GM20431 (cell line): ENCODE results near the gene LMOD3.

ENCODE experiments used
- in situ Hi-C: fragments of 300-500 bp; cut with MseI, MboI; formaldehyde crosslinking; loops from one replicate; pipeline ENCODE4 v1.15.0; 2020; ENCODE audit warnings: low sequenced_read_pairs; ENCODE audit not compliant: unreplicated experiment

The LMOD3 gene

DNA sequence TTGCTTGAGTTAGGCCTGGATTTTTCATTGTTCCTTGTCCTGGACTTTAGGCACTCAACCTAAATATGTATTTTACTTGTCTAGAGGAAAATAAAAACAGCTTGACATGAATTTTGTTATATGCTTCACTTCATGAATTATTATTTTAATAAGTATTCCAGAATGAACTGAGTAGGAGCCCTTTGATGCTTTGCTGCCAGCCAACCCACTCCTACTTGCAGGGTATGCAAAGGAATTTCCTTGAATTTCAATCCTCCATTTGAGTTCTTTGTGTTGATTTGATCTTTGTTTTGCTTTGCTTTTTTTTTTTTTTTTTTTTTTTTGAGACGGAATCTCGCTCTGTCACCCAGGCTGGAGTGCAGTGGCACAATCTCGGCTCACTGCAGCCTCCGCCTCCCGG is 26.1 kb downstream of the LMOD3 start:
- in situ Hi-C loops: no loop called here

DNA sequence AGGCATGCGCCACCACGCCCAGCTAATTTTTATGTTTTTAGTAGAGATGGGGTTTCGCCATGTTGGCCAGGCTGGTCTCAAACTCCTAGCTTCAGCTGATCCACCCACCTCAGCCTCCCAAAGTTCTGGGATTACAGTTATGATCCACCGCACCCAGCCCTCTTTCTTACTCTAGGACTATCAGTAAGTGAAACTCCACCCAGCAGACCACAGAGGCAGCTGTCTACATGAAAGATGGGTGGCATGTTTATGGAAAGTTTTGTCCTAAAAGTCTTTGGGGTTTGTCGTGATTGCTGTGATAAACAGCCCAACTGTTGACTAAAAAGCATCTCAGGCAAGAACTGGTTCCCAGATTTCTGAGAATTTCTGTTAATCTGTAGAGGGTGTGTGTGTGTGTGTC is 26.8 kb downstream of the LMOD3 start:
- in situ Hi-C loops: no loop called here

GRCh38 chr3:69094467-69095205 is 27.8 kb downstream of the LMOD3 start:
- in situ Hi-C loops: no loop called here

- in situ Hi-C loops: no loop called here
Observed at GRCh38 chr3:69092030-69092516, 30.3 kb downstream of the LMOD3 start.

GRCh38 chr3:69091389-69092029 is 30.9 kb downstream of the LMOD3 start:
- in situ Hi-C loops: no loop called here

DNA sequence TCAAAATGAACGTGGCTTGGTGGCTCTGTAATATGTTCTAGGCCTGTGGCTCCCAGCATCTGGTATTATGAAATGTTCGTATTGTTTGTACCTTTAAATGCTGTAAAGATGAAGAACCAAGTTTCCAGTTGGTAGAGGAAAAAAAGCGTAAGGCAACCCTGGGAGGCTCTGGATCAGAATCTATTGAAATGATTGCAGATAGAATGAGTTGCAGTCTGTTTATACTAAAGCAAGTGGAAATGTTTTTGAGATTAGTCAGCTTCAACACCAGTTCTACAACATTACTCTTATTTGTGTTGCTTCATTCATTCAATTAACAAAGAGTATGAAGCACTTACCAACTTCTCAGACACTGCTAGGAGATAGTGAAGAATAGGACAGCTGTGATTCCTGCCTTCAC is 32.4 kb downstream of the LMOD3 start:
- in situ Hi-C loops: no loop called here

DNA sequence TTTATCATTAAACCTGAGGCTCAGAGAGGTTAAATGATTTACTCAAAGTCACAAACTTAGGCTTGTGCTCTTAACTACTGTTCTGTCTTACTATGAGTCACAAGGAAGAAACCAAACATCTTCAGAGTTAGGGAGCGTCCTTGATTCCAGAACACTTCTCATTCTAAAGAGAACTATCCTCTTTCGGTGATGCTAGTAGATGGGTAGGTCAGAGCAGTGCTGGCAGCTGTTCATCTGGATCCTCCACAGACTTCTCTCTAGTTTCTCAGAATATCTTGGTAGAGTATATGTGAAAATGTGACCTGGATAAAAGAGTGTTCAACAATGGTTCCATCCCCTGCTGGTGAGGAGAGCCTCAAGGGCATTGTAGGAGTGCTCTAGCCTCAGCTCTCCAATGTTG is 34.3 kb downstream of the LMOD3 start:
- in situ Hi-C loops: no loop called here

DNA sequence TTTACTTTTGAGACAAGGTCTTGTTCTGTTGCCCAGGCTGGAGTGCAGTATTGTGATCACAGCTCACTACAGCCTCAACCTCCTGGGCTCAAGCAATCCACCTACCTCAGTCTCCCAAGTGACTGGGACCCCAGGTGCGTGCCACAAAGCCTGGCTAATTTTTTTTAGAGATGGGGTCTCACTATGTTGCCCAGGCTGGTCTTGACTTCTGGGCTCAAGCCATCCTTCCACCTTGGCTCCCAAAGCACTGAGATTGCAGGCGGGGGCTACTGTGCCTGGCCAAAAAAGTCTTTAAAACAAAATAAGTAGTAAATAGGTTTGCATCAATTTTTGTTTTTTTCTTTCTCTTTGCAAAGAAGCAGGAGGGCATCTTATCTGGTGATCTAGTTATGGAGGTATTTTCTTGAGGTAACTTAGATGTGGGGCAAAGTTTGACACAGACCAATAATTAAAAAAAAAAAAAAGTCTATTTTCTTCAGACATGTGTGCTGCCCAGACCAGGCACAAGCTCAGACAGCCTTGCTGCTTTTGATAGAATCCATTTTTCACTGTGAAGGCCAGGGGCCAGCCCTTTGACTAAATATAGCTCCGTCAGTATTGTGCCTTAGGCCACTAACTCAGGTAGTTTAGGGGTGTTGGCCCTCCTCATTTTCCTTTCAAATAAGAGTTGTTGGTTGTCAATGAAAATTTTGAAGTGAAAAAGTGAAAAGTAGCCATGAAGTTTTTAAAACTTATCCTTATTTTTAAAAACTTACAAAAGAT is 35.2 kb downstream of the LMOD3 start:
- in situ Hi-C loops: no loop called here

DNA sequence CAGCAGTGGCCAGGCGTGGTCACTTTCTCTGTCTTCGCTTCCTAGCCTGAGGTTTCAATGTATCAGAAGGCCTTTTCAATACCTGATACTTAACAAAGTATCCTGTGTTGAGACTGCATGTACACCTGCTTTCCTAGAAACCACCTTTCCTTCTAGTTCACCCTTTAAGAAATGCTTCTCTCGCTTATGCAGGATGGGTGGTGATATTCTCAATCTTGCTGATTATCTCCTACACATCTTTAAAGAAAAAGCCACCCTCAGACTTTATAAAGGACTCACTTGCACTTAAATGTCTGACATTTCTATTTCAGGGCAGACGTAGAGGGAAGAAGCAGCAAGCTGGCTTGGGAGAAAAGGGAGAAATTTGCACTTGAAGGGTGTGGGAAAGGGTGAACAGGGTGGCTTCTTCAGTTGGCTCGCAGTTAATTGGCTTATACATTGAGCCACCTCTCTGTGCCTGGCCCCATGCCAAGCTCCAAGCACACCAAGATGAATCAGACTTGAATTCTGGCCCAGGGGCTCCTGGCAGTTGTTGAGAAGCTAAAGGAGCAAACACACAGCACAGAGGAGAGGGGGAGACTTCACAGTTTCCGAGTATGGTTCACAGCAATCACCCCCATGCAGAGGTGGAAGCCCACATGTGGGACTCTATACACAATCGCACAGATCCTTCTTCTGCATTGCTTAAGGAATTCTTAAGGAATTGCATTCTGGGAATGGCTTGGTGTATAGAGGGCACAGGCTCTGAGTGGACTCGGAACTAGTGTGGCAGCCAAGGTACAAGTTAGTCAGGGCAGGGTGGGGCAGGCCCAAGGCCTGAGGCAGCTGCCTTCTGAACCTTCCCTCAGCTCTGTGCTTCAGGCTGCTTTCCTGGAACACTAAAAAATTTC is 36.3 kb downstream of the LMOD3 start:
- in situ Hi-C loops: no loop called here

DNA sequence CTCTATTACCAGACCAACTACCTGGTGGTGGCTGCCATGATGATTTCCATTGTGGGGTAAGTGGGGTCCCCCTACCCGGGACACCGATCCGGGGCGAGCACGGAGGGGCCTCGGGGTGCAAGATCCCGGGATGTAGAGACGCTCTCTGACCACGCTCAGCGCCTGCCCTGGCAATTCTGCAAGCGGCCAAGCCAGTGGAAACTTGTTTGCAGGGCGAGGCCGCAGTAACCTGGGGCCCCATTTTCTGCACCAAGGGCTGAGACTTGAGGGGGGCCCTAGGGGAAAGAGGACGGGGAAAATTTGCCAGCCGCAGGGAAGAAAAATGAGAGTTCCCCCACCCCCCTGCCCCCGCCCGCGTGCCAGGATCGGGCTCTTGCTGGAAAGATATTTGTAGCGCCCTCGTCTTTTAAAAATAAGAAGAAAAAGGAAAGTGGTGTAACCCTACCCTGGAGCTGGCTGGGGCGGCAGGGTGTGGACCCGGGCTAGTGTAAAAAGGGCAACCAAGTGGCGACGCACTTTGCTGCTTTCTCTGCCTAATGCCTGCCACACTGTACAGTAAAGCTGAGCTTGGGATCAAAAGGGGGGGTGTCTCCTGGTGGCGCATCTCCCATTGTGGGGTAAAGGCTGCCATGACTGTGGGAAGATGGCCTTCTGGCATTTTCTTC is 37.1 kb downstream of the LMOD3 start:
- in situ Hi-C loops: no loop called here

DNA sequence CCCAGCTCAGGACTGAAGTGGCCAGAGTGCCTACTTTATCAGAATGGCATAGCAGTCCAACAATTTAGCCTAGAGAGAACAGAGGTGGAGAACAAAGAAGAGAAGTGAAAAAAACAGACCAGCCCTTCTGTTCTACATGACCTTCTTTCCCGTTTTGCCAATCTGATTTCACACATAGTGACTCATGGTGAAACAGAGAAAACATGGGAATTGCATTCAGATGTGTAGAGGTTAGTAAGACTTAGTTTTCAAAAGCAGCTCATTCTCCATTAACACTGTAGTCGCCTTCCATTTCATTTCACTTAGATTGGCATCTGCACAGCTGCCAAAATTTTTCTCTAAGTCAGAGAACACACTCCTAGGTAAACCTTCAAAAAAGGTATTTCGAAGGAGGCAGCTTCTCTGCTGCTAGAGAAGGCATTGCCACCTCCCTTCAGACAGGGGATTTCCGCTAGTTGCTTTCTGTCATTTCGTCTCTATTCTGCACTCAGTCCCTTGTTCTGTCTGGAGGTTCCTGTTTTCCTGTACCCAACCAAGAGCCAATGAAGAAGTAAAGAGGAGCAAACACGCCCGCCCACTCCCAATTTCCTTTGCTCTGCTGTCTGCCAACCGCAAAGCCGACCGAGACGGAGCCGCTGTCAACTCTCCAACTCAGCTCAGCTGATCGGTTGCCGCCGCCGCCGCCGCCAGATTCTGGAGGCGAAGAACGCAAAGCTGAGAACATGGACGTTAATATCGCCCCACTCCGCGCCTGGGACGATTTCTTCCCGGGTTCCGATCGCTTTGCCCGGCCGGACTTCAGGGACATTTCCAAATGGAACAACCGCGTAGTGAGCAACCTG is 37.8 kb downstream of the LMOD3 start, which contains the start of gene ARL6IP5:
Gene ARL6IP5 (plus strand): TSS at position 612 of the 842 bp plus-strand sequence. CDS start 111 bp downstream, at position 723.
- in situ Hi-C loops: no loop called here

GRCh38 chr3:69082805-69083204 is 39.6 kb downstream of the LMOD3 start:
- in situ Hi-C loops: no loop called here

- in situ Hi-C loops: no loop called here
Observed at GRCh38 chr3:69082361-69082760, 40.0 kb downstream of the LMOD3 start.

DNA sequence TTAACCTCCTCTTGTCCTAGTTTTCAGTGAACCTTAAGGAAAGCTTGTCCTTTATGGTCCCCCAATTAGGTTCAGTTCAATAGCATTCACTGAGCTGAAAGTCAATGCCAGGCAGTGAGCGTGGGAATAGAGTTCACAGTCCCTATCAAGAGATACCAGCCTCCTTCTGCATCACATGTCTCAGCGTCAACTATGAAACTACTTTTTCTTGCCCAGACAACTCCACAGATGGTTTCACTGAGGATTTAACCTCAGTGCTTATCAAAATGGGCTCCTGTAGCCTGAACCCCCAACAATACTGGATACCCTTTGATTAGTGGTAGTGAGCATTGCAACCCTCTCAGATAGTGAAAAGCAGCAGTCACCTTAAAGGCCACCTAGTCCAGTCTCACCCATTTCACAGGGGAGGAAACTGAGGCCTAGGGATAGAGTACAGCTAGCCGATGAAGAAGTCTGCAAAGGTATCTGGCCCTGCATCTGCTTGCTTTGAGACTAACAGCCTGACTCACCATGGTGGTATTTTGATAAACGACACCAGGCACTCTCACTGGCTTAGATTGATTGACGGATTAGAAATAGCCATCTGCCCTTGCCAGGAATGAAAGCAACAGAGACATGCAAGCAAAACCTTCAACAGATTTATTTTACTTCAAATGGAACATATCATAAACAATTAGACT is 40.7 kb downstream of the LMOD3 start:
- in situ Hi-C loops: no loop called here

DNA sequence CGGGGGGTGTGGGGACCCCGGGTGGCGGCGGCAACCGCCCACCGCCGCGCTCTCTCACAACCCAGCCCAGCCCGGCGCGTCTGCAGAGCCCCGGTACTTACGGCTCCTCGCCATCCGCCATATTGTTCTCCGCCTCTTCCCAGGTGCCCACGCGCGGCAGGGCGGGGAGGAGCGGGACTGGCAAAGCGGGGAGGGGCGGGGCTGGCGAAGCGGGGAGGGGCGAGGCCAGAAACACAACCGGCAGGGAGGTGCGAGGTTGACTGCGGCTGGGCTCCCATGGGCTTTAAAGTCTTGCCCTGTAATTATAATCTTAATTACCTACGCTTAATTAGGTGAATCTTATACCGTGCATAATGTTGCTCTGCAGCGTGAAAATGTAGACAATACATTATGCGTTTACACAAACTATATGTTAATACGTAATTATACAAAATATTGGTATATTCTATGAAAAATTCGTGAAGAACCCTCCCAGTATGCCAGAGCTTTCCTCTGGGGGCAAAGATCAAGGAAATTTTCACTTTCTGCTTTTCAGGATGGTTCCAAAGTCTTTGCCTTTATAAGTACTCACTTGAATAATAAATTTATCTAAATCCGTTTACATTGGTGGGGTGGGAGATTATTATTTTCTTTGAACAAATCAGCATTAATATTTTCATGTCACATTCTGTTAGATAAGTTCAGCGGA is 42.0 kb downstream of the LMOD3 start, which contains the start of gene UBA3:
Gene UBA3 (minus strand): TSS at position 133 of the 688 bp plus-strand sequence. CDS start 12 bp downstream, at position 121.
- in situ Hi-C loops: no loop called here

GRCh38 chr3:69079269-69080159 is 42.9 kb downstream of the LMOD3 start:
- in situ Hi-C loops: no loop called here
